HL-60 (cell line): ENCODE results near the gene TRAP1.

ENCODE experiments used
- DNase-seq, 2 experiments: peaks; one replicate each; pipeline ENCODE4 v3.0.0-alpha.2; 2010 to 2020; ENCODE audit warnings: low read depth in 1 of 2, low spot score in 1 of 2
- H3K27ac ChIP-seq: fragments of 250-450 bp; sonication (Bioruptor Pico); replicated peaks from 2 replicates; pipeline ENCODE4 v1.5.1; 2020; ENCODE audit warnings: mild to moderate bottlenecking, moderate library complexity
- H3K27me3 ChIP-seq: fragments of 250-450 bp; sonication (Bioruptor Pico); 2 replicates; pipeline ENCODE4 v1.5.1; 2021; ENCODE audit warnings: mild to moderate bottlenecking, moderate library complexity; ENCODE audit not compliant: insufficient read depth, poor library complexity, severe bottlenecking
- H3K4me3 ChIP-seq: replicated peaks from 2 replicates; pipeline ENCODE4 v1.5.1; 2011; ENCODE audit warnings: mild to moderate bottlenecking, control low read depth, low read length; ENCODE audit not compliant: insufficient read depth
- GABPA ChIP-seq: IDR thresholded peaks from 2 replicates; pipeline ENCODE4 v1.6.1; 2012; ENCODE audit warnings: low read depth
- POLR2AphosphoS5 ChIP-seq: IDR thresholded peaks from 2 replicates; pipeline ENCODE4 v1.6.1; 2012; ENCODE audit warnings: low read depth
- REST ChIP-seq: IDR thresholded peaks from 2 replicates; pipeline ENCODE4 v1.6.1; 2012; ENCODE audit warnings: low read depth; ENCODE audit not compliant: insufficient replicate concordance
- SPI1 ChIP-seq: IDR thresholded peaks from 2 replicates; pipeline ENCODE4 v1.6.1; 2012; ENCODE audit warnings: low read depth, mild to moderate bottlenecking, borderline replicate concordance
- TF ChIP-seq, protein P1 (sequence below): IDR thresholded peaks from one replicate; pipeline ENCODE4 v1.5.1; 2011; ENCODE audit warnings: low read length, control low read depth, inconsistent platforms; ENCODE audit not compliant: insufficient read depth

TRAP1 gene

DNA sequence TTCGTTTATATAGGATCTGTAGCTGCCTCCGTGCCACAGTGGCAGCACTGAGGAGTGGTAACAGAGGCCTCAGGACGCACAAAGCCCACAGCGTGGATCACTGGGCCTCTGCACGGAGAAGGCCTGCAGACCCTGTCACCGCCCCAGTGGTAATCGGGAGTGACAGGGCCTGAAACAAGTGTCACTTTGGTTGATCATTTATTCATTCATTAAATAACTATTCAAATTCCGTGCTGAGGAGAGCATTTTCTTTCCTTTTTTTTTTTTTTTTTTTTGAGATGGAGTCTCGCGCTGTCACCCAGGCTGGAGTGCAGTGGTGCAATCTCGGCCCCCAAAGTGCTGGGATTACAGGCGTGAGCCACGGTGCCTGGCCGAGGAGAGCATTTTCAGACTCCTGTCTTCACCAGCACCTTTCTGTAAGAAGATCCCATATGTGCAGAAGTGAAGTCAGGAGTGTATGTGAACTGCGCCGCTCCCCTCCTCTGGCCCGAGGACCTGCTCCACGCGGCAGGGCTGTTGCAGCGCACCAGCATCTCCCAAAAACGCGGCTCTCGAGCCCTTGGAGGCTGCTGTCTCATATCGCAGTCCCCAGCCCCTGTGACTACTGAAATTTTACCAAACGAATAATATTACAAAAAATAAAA lies 44.9 kb upstream of the TRAP1 start:
- Histone ChIP-seq H3K27me3 (no peaks in the 10 kb centered on the region), H3K4me3 (no peak overlapping the region), H3K27ac (no peak overlapping the region)
- TF ChIP-seq SPI1 (no peak), GABPA (no peak), REST (no peak), POLR2AphosphoS5 (no peak)
- TF ChIP-seq, protein P1, sequence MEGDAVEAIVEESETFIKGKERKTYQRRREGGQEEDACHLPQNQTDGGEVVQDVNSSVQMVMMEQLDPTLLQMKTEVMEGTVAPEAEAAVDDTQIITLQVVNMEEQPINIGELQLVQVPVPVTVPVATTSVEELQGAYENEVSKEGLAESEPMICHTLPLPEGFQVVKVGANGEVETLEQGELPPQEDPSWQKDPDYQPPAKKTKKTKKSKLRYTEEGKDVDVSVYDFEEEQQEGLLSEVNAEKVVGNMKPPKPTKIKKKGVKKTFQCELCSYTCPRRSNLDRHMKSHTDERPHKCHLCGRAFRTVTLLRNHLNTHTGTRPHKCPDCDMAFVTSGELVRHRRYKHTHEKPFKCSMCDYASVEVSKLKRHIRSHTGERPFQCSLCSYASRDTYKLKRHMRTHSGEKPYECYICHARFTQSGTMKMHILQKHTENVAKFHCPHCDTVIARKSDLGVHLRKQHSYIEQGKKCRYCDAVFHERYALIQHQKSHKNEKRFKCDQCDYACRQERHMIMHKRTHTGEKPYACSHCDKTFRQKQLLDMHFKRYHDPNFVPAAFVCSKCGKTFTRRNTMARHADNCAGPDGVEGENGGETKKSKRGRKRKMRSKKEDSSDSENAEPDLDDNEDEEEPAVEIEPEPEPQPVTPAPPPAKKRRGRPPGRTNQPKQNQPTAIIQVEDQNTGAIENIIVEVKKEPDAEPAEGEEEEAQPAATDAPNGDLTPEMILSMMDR, result no peak
- DNase-seq, result no peak

DNA sequence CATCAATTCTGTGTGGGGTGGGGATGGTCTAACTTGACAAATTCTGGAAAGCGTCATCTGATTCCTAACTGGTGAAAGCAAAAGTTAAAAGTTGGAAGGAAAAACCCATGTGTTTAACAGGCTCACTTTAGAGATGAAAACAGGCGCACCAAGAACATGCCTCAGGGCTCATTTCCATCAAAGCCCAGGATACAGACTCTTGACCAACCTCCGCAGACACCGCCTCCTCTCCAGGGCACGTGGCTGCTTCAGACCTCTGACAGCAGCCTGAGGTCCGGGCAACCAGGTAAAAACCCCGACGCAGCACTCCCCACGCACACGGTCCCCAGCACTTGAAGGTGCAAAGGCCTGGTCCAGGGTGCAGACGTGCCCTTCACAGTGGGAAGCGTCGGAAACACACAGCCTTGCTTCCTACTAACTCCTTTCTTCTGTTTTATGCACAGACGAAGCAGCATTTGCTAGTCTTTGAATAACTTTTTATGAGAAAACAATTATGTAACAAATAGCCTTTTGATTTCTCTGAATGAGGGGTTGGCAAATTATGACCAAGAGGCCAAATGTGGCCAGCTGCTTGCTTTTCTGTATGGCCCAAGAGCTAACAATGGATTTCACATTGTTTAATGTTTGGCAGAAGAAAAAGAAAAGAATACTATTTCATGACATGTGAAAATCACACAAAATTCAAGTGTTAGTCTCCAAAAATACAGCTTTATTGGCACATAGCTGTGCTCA lies 44.2 kb upstream of the TRAP1 start:
- H3K4me3 ChIP-seq, result no peak overlapping the region
- DNase-seq, result no peak
- no peak overlapping the region for H3K27ac ChIP-seq
- H3K27me3 ChIP-seq, result no peaks in the 10 kb centered on the region
- no peak for TF ChIP-seq POLR2AphosphoS5
- no peak for TF ChIP-seq SPI1
- TF ChIP-seq, protein P1, result no peak
- TF ChIP-seq REST, result no peak
- TF ChIP-seq GABPA, result no peak

GRCh38 chr16:3760518-3760917 lies 43.2 kb upstream of the TRAP1 start:
- Histone ChIP-seq H3K27me3 (no peaks in the 10 kb centered on the region), H3K27ac (no peak overlapping the region), H3K4me3 (no peak overlapping the region)
- DNase-seq, result no peak
- no peak for TF ChIP-seq SPI1
- TF ChIP-seq, protein P1, result no peak
- TF ChIP-seq REST, result no peak
- no peak for TF ChIP-seq POLR2AphosphoS5
